Fibroblast of mammary gland (primary cell): ENCODE data around the gene IRF2BP2.

Source experiments
- DNase-seq: peaks from one replicate; pipeline ENCODE4 v3.0.0-alpha.2; 2010; ENCODE audit warnings: low read depth
- H3K4me3 ChIP-seq: 2 replicates; pipeline ENCODE4 v1.5.1; 2011; ENCODE audit warnings: low read depth, mild to moderate bottlenecking, low read length, moderate library complexity; ENCODE audit not compliant: control insufficient read depth
- TF ChIP-seq, protein P1 (sequence below): conservative IDR thresholded peaks from 2 replicates; pipeline ENCODE4 v1.5.1; 2011; ENCODE audit warnings: low read depth, low read length, inconsistent platforms; ENCODE audit not compliant: control insufficient read depth, insufficient read depth

The IRF2BP2 gene

DNA sequence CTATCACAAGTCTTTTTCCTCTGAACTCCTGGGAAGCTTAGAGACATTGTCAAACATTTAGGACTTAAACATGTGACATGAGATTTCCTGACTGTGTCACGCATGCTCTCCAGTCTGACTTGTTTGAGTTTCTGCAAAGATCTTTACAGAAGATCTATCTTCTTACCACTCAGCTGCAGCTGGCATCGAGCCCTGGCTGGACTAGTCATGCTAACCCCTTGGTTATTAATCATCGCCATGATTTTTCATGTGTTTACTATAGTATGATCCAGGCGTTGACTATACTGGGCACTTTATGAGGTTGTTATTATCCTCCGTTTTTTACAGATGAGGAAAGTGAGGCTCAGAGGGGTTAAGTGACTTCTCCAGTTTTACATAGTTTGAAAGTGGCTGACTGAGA lies 18.1 kb upstream of the IRF2BP2 start:
- H3K4me3 ChIP-seq = no peak overlapping the region
- peak; percentile 92 for DNase-seq
- TF ChIP-seq, protein P1, sequence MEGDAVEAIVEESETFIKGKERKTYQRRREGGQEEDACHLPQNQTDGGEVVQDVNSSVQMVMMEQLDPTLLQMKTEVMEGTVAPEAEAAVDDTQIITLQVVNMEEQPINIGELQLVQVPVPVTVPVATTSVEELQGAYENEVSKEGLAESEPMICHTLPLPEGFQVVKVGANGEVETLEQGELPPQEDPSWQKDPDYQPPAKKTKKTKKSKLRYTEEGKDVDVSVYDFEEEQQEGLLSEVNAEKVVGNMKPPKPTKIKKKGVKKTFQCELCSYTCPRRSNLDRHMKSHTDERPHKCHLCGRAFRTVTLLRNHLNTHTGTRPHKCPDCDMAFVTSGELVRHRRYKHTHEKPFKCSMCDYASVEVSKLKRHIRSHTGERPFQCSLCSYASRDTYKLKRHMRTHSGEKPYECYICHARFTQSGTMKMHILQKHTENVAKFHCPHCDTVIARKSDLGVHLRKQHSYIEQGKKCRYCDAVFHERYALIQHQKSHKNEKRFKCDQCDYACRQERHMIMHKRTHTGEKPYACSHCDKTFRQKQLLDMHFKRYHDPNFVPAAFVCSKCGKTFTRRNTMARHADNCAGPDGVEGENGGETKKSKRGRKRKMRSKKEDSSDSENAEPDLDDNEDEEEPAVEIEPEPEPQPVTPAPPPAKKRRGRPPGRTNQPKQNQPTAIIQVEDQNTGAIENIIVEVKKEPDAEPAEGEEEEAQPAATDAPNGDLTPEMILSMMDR = no peak

DNA sequence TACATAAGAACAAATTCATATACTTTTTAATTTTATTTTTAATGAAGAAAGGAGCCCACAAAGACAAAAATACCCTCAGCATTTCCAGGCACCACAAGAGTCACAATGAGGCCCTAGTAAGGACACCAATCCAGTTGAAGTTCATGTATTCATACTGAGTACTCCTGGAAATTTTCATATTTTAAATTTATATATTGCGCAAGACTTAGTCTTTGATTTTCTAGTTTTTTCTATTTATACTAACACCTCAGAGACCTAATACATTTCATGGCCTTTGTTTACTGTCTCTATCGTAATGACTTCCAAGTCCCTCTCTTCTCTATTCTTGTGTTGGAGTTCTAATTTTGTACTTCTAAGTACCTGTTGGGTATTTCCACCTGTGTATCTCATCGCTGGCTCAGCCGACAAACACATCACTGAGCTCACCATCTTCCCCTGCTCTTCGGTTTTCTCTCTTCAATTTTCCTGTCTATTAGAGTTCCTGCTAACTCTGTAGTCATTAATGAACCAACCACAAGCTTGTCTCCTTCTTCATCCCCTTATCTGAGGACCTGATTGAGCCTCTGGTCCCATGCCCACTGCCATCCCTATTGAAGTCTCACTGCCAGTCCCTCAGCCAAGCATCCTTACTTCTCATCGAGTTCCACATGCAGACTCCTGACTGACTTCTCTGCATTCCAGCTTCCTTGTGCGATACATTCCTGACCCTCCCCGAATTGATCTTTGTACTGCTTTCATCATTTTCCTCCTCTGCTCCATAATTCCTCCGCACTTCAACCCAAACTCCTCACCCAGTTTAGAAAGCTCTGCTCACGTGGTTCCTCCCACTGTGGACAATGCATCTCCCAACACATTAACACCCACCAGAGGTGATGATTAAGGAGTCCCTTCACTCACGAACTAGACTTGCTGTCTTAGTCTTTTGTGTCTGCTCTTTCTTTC lies 17.3 kb upstream of the IRF2BP2 start:
- TF ChIP-seq, protein P1 = no peak
- DNase-seq = peak; percentile 41
- no peak overlapping the region for H3K4me3 ChIP-seq

DNA sequence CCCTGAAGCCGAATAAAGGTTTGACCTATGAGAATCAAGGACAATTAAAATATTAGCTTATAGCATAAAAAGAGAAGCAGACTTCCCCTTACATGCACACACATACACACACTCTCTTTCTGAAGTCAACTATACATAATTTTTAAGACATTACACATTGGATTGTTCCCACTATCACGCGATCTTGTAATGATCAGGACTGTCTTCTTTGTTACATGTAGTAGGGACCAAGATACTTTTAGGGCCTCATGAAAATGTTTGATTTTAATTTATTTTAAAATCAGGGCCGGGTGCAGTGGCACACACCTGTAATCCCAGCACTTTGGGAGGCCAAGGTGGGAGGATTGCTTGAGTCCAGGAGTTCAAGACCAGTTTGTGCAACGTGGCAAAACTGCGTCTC lies 16.4 kb upstream of the IRF2BP2 start:
- no peak for DNase-seq
- TF ChIP-seq, protein P1 = no peak
- no peak overlapping the region for H3K4me3 ChIP-seq

DNA sequence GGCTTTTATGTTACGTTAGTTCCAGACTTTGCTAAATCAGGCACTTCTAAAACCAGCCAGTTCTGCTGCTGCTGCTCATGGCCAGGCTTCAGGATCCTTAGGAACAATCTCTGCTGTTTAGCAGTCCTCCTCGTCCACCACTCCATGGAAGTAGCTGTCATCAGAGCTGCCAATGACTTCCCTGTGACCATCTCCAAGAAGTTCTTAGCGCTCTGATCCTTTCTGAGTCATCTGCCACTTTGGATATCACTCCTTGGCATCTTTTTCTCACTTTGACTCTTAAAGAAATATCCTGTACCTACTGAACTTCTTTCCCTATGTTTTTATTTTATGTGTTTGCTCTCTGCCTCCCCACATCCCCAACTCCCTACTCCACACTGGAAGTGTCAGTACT lies 14.7 kb upstream of the IRF2BP2 start:
- TF ChIP-seq, protein P1 = no peak
- H3K4me3 ChIP-seq = no peak overlapping the region
- DNase-seq = peak; percentile 39

DNA sequence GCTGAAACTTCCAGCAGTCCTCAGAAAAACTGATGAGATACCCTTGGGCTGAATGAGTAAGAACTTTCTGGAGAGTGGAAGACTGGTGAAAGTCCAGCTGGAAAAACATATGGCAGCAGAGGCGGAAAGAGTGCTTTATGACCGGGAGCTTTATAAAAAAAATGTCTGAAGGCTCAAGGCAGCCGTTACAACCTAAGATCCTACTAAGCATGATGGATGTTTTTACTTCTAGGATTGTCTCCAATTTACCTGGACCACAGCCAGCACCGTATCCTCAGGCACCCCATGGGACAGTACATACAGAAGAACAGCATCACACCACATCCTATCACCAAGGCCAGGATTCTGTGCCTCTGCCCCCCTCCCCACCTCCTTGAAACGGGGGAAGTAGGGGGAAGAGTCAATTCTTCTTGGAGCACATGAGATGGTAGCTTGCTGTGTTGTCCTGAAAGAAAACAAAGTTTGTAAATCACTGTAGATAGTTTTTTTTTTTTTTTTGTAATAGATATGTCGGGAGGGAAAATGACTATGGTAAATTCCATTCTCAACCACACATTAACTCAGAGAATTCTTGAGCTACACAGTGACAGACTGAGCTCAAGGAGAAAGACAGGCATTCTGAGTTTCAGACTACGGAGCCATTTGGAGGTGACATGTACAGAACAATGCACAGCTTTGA lies 11.8 kb upstream of the IRF2BP2 start:
- DNase-seq = peak; percentile 96
- TF ChIP-seq, protein P1 = no peak
- H3K4me3 ChIP-seq = no peak overlapping the region

DNA sequence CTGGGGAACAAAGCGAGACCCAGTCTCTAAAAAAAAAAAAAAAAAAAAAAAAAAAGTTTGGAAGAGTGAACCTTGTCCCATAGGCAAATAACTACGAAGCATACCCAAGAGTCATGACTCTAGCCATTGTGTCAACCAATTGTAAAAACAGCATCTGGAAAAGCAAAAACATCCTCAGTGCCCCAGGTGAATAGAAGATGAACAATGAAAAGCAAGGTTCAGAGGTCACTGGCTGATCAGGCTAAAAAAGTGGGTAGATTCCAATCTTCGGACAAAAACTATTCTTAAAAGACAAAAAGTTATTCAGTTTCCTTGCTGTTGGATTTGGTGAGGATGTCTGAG lies 11.1 kb upstream of the IRF2BP2 start:
- no peak for DNase-seq
- no peak overlapping the region for H3K4me3 ChIP-seq
- TF ChIP-seq, protein P1 = no peak
